Prostate gland (tissue), 2 donors: ENCODE results near the gene MOCS1.

Source experiments
- CTCF ChIP-seq, 4 experiments: fragments of 200-600 bp in 2 of 4; fragments of 450-650 bp in 2 of 4; sonication (generic) in 2 of 4; IDR thresholded peaks; 1 replicate in 3 of 4; 2 replicates in 1 of 4; pipeline ENCODE4 v1.5.1; 2016 to 2019; ENCODE audit warnings: antibody characterized with exemption in 4 of 4, mild to moderate bottlenecking in 2 of 4, moderate library complexity in 2 of 4
- POLR2A ChIP-seq: fragments of 450-650 bp; IDR thresholded peaks from one replicate; pipeline ENCODE4 v1.6.1; 2016; ENCODE audit warnings: antibody characterized with exemption, mild to moderate bottlenecking
- POLR2AphosphoS5 ChIP-seq: sonication (generic); formaldehyde crosslinking; IDR thresholded peaks from one replicate; pipeline ENCODE4 v1.6.1; 2017; ENCODE audit warnings: antibody characterized with exemption

- TF ChIP-seq CTCF (IDR thresholded peaks at IDR 0.05) (no peak), POLR2AphosphoS5 (no peak), POLR2A (no peak)
Measured at GRCh38 chr6:39932386-39932910, 1.8 kb downstream of the MOCS1 start.
